ENCODE measurements around the gene GNAI3. TPM values are rescaled to one million over a fixed set of nuclear protein-coding genes. Genes with fewer than 3 reads are reported as not detected.

The GNAI3 gene
- polyA plus RNA-seq, 1 experiment, result 14.8 TPM

DNA sequence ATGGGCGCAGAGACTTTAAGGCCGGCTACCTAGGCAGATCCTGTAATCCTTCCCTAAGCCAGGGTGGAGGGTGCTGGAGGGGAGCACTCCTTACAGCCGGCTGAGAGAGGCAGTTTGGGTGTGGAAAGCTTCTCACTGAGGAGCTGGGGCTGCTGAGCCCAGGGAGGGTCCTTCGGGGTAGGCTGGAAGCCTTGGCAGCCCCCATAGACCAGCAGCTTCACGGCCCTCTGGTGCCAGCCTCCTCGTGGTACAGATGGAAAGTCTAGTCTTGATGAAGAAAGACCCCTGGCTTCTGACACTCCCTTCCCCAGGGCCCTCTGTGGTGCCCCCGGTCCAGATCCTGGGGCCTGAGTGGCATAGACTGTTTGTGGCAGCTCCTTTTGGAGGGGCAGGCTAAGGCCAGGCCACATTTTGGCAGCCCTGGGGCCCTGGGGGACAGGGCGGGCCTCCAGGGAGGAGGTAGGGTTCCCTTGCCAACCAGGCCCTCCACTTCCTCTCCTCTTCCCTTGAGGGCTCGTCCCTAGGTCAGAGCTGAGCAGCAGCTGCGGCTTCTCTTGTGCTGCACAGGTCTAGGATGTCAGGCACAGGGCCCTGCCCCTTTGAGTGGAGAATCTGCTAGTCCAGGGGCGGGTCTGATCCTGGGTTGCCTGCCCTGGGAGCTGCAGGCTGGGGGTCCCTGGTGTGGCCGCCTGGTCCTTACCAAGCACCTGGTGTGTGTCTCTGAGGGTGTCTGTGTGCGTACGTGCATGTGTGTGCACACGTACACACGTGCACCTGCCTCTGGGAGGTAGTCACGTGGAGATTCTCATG lies 76.0 kb downstream of the GNAI3 start:
- TF ChIP-seq CTCF (IDR thresholded peaks at IDR 0.05; ENCODE audit: low read depth, low read length), result no peak
- Histone ChIP-seq H3K27ac (ENCODE audit: low read depth, low read length) (no peak overlapping the region), H3K9me3 (ENCODE audit: control insufficient read depth, insufficient read depth, low read length) (no peaks in the 10 kb centered on the region; the same call in 1 of the 2 replicates), H3K4me3 (ENCODE audit: low read depth, low read length) (no peak overlapping the region), H3K27me3 (ENCODE audit: control insufficient read depth, insufficient read depth, low read length) (no peaks in the 10 kb centered on the region)
- POLR2A ChIA-PET, result interaction anchor here (0.5 to 1.8 kb wide), 2 partner anchors 76 to 774 kb away, joined by 8 to 12 read pairs; partner anchors contain the start of gene GNAI3
- CTCF ChIA-PET, result interaction anchor here (0.5 to 8.9 kb wide), 4 partner anchors 15 to 359 kb away, joined by 3 to 64 read pairs (median 4); no protein-coding TSS in a partner anchor
- no peak for DNase-seq (ENCODE audit: low read depth, low spot score)

GRCh38 chr1:109625176-109625575 lies 76.8 kb downstream of the GNAI3 start:
- H3K27me3 ChIP-seq (ENCODE audit: control insufficient read depth, insufficient read depth, low read length), result no peaks in the 10 kb centered on the region
- H3K9me3 ChIP-seq (ENCODE audit: control insufficient read depth, insufficient read depth, low read length), result no peaks in the 10 kb centered on the region; the same call in 1 of the 2 replicates
- no peak overlapping the region for H3K27ac ChIP-seq (ENCODE audit: low read depth, low read length)
- no peak for DNase-seq (ENCODE audit: low read depth, low spot score)
- no peak overlapping the region for H3K4me3 ChIP-seq (ENCODE audit: low read depth, low read length)
- no peak for TF ChIP-seq CTCF (IDR thresholded peaks at IDR 0.05; ENCODE audit: low read depth, low read length)
- POLR2A ChIA-PET, result interaction anchor here (1.1 kb wide), 1 partner anchor 77 kb away, joined by 5 read pairs; the partner anchor contains the start of gene GNAI3
- CTCF ChIA-PET, result interaction anchor here (1.5 to 8.9 kb wide), 2 partner anchors 14 to 79 kb away, joined by 4 to 64 read pairs; no protein-coding TSS in a partner anchor

GRCh38 chr1:109625601-109626560 lies 77.5 kb downstream of the GNAI3 start:
- no peak overlapping the region for H3K27ac ChIP-seq (ENCODE audit: low read depth, low read length)
- no peak for DNase-seq (ENCODE audit: low read depth, low spot score)
- no peak overlapping the region for H3K4me3 ChIP-seq (ENCODE audit: low read depth, low read length)
- CTCF ChIA-PET, result interaction anchor here (1.5 to 8.9 kb wide), 2 partner anchors 13 to 80 kb away, joined by 4 to 64 read pairs; no protein-coding TSS in a partner anchor
- TF ChIP-seq CTCF (IDR thresholded peaks at IDR 0.05; ENCODE audit: low read depth, low read length), result no peak
- H3K9me3 ChIP-seq (ENCODE audit: control insufficient read depth, insufficient read depth, low read length), result no peaks in the 10 kb centered on the region; the same call in 1 of the 2 replicates
- POLR2A ChIA-PET, result interaction anchor here (0.6 to 1.1 kb wide), 2 partner anchors 28 to 77 kb away, joined by 4 to 5 read pairs; partner anchors contain the start of gene GNAI3
- H3K27me3 ChIP-seq (ENCODE audit: control insufficient read depth, insufficient read depth, low read length), result no peaks in the 10 kb centered on the region

- ChIA-PET CTCF (interaction anchor here (1.5 to 8.9 kb wide), 2 partner anchors 12 to 81 kb away, joined by 4 to 64 read pairs; no protein-coding TSS in a partner anchor), POLR2A (no interaction called here)
- TF ChIP-seq CTCF (IDR thresholded peaks at IDR 0.05; ENCODE audit: low read depth, low read length), result no peak
- H3K27me3 ChIP-seq (ENCODE audit: control insufficient read depth, insufficient read depth, low read length), result no peaks in the 10 kb centered on the region
- H3K4me3 ChIP-seq (ENCODE audit: low read depth, low read length), result no peak overlapping the region
- peak overlapping the region; percentile 21 for H3K27ac ChIP-seq (ENCODE audit: low read depth, low read length)
- DNase-seq (ENCODE audit: low read depth, low spot score), result no peak
- no peaks in the 10 kb centered on the region; the same call in 1 of the 2 replicates for H3K9me3 ChIP-seq (ENCODE audit: control insufficient read depth, insufficient read depth, low read length)
These were observed 78.4 kb downstream of the GNAI3 start for GRCh38 chr1:109626682-109627408.
